ENCODE measurements around the gene TNFAIP1.

TNFAIP1 gene

GRCh38 chr17:28368306-28368831, 32.8 kb downstream of the TNFAIP1 start:
- H3K4me3 ChIP-seq (ENCODE audit: low read length): no peak overlapping the region
- no peak for DNase-seq (ENCODE audit: low read depth)
- no peak for TF ChIP-seq CTCF (conservative IDR thresholded peaks at IDR 0.05; ENCODE audit: low read length)

- no peak for TF ChIP-seq CTCF (conservative IDR thresholded peaks at IDR 0.05; ENCODE audit: low read length)
- DNase-seq (ENCODE audit: low read depth): no peak
- H3K4me3 ChIP-seq (ENCODE audit: low read length): no peak overlapping the region
These were observed 33.5 kb downstream of the TNFAIP1 start for GRCh38 chr17:28368915-28369683.

GRCh38 chr17:28369684-28370034, 34.1 kb downstream of the TNFAIP1 start:
- TF ChIP-seq CTCF (conservative IDR thresholded peaks at IDR 0.05; ENCODE audit: low read length): no peak
- DNase-seq (ENCODE audit: low read depth): no peak
- H3K4me3 ChIP-seq (ENCODE audit: low read length): no peak overlapping the region

GRCh38 chr17:28370035-28370743, 34.6 kb downstream of the TNFAIP1 start, which contains the start of gene VTN:
TSS of gene VTN (minus strand) at chr17:28370307. CDS start at chr17:28370203, 104 bp downstream.
- DNase-seq (ENCODE audit: low read depth): no peak
- H3K4me3 ChIP-seq (ENCODE audit: low read length): peak within 1 kb of the TSS; percentile 70
- no peak for TF ChIP-seq CTCF (conservative IDR thresholded peaks at IDR 0.05; ENCODE audit: low read length)

- no peak overlapping the region; the same call in 1 of the 2 replicates for H3K4me3 ChIP-seq (ENCODE audit: low read length)
- TF ChIP-seq CTCF (conservative IDR thresholded peaks at IDR 0.05; ENCODE audit: low read length): no peak
- DNase-seq (ENCODE audit: low read depth): no peak
These were observed 35.2 kb downstream of the TNFAIP1 start for GRCh38 chr17:28370744-28371103.

GRCh38 chr17:28371245-28372202, 36.0 kb downstream of the TNFAIP1 start, which contains the start of gene SARM1:
TSS of gene SARM1 (plus strand) at chr17:28371694. CDS start at chr17:28372033, 339 bp downstream.
- no peak for TF ChIP-seq CTCF (conservative IDR thresholded peaks at IDR 0.05; ENCODE audit: low read length)
- DNase-seq (ENCODE audit: low read depth): peak; percentile 69

More at GRCh38 chr17:28371245-28372202, 36.0 kb downstream of the TNFAIP1 start, which contains the start of gene SARM1:
- peak within 1 kb of the TSS; percentile 70 for H3K4me3 ChIP-seq (ENCODE audit: low read length)

Measured in AG10803 (cell line).